ENCODE data around the gene NEURL4. TPM values are rescaled to one million over a fixed set of nuclear protein-coding genes. Genes with fewer than 3 reads are reported as not detected.

The NEURL4 gene
- total RNA-seq, 4 donors from 2014 or later = 23.3 to 69.0 (median 53.9) TPM

DNA sequence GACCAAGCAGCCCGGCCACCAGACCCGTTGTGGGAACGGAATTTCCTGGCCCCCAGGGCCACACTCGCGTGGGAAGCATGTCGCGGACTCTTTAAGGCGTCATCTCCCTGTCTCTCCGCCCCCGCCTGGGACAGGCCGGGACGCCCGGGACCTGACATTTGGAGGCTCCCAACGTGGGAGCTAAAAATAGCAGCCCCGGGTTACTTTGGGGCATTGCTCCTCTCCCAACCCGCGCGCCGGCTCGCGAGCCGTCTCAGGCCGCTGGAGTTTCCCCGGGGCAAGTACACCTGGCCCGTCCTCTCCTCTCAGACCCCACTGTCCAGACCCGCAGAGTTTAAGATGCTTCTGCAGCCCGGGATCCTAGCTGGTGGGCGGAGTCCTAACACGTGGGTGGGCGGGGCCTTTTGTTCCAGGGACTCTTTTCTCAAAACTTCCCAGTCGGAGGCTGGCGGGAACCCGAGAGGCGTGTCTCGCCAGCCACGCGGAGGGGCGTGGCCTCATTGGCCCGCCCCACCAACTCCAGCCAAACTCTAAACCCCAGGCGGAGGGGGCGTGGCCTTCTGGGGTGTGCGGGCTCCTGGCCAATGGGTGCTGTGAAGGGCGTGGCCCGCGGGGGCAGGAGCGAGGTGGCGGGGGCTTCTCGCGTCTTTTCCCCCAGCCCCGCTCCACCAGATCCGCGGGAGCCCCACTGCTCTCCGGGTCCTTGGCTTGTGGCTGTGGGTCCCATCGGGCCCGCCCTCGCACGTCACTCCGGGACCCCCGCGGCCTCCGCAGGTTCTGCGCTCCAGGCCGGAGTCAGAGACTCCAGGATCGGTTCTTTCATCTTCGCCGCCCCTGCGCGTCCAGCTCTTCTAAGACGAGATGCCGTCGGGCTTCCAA is 47.8 kb downstream of the NEURL4 start, which contains the start of gene SLC2A4:
Gene SLC2A4 (plus strand): TSS at position 645 of the 879 bp plus-strand sequence. CDS start 217 bp downstream, at position 862.
- Histone ChIP-seq H3K4me1 (peaks cover 2 to 28% (median 16%) of the 10 kb centered on the region in 4 donors), H3K4me3 (peak within 1 kb of the TSS; percentile 38 to 63 (median 55)), H3K27ac (peak within 1 kb of the TSS; percentile 48 to 83 (median 71)), H3K36me3 (no peaks in the 10 kb centered on the region), H3K9me3 (no peaks in the 10 kb centered on the region), H3K27me3 (no peaks in the 10 kb centered on the region)
- peak; percentile 89 to 97 (median 96) for DNase-seq
- TF ChIP-seq POLR2A (IDR thresholded peaks at IDR 0.05) = no peak
- TF ChIP-seq, protein P1, sequence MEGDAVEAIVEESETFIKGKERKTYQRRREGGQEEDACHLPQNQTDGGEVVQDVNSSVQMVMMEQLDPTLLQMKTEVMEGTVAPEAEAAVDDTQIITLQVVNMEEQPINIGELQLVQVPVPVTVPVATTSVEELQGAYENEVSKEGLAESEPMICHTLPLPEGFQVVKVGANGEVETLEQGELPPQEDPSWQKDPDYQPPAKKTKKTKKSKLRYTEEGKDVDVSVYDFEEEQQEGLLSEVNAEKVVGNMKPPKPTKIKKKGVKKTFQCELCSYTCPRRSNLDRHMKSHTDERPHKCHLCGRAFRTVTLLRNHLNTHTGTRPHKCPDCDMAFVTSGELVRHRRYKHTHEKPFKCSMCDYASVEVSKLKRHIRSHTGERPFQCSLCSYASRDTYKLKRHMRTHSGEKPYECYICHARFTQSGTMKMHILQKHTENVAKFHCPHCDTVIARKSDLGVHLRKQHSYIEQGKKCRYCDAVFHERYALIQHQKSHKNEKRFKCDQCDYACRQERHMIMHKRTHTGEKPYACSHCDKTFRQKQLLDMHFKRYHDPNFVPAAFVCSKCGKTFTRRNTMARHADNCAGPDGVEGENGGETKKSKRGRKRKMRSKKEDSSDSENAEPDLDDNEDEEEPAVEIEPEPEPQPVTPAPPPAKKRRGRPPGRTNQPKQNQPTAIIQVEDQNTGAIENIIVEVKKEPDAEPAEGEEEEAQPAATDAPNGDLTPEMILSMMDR (IDR thresholded peaks at IDR 0.05) = no peak

DNA sequence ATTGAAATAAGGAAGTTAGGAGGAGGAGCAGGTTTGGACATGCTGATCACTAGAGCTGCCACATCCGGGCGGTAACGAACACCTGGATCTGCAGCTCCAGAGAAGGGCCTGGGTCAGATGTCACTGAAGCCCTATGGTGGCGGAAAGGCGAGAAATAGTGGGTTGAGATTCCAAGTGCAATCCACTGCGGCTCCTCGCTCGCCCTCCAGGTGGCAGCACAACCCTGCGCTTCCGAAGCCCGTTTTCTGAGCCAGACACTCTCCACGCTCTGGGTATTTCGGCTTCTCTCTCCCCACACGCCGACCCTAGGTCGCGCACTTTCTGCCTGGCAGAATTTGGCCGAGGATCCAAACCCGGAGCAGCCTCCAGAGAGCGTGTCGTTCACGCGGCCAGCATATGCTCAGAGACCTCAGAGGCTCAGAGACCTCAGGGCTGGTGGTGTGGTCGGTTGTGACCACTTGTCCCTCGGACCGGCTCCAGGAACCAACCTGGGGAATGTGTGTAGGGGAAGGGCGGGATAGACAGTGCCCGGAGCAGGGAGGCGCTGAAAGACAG is 48.5 kb downstream of the NEURL4 start:
- Histone ChIP-seq H3K4me3 (peak overlapping the region; percentile 38 to 63 (median 55)), H3K36me3 (no peaks in the 10 kb centered on the region), H3K27ac (peak overlapping the region; percentile 48 to 83 (median 71))

DNA sequence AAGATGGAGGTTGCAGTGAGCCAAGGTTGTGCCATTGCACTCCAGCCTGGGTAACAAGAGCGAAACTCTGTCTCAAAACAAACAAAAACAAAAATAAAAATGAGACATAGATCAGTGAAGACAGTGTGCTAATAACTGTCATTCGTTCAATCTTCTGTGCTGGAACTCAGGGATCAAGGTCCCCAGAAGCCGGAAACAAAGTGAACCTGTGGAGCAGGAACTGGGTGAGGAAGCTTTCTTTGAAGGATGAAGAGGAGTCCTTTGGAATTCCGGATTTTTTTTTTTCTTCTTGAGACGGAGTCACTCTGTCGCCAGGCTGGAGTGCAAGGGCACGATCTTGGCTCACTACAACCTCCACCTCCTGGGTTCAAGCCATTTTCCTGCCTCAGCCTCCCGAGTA is 49.7 kb downstream of the NEURL4 start:
- Histone ChIP-seq H3K36me3 (no peaks in the 10 kb centered on the region), H3K4me1 (peaks cover 2 to 28% (median 16%) of the 10 kb centered on the region in 4 donors), H3K27ac (peak overlapping the region in 3 of 4 donors; percentile 45 to 83 (median 82)), H3K27me3 (no peaks in the 10 kb centered on the region), H3K4me3 (peak overlapping the region in 2 of 4 donors; percentile 61 to 63), H3K9me3 (no peaks in the 10 kb centered on the region)
- TF ChIP-seq, protein P1 (IDR thresholded peaks at IDR 0.05) = no peak
- TF ChIP-seq POLR2A (IDR thresholded peaks at IDR 0.05) = peak in 1 of 2 donors; percentile 32
- peak in 1 of 3 donors; percentile 74 for DNase-seq

More for the DNA sequence above, 48.5 kb downstream of the NEURL4 start:
- H3K9me3 ChIP-seq = no peaks in the 10 kb centered on the region
- DNase-seq = peak; percentile 79 to 93 (median 90)
- TF ChIP-seq, protein P1 (IDR thresholded peaks at IDR 0.05) = peak; percentile 92 to 98 (median 96)
- peak in 1 of 2 donors; percentile 12 for TF ChIP-seq POLR2A (IDR thresholded peaks at IDR 0.05)
- H3K4me1 ChIP-seq = peaks cover 2 to 28% (median 16%) of the 10 kb centered on the region in 4 donors
- H3K27me3 ChIP-seq = no peaks in the 10 kb centered on the region

DNA sequence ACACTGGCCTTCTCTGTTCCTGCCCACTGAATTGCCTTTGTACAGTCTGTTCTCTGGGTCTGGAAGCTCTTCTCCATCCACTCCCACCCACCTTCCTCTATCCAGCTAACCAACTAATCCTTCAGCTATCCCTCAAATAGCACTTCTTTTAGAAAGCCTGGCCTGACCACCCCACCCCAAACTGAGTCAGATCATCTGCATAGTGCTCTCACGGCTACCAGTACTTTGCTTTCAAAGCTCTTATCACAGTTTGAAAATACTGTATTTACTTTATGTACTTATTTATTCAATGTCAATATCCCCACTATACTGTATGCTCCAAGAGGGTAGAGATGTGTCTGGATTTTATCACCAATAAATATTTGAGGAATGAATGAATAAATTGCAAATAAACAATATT is 62.4 kb downstream of the NEURL4 start:
- Histone ChIP-seq H3K9me3 (no peaks in the 10 kb centered on the region), H3K27ac (peak overlapping the region in 1 of 4 donors; percentile 49), H3K4me1 (peaks cover 0 to 25% (median 8%) of the 10 kb centered on the region in 4 donors), H3K27me3 (peaks cover 0 to 7% of the 10 kb centered on the region in 2 donors), H3K36me3 (no peaks in the 10 kb centered on the region), H3K4me3 (no peak overlapping the region)
- TF ChIP-seq, protein P1 (IDR thresholded peaks at IDR 0.05) = no peak
- no peak for TF ChIP-seq POLR2A (IDR thresholded peaks at IDR 0.05)
- DNase-seq = no peak

Small RNAs within 50 kb of the gene (small RNA-seq; reads per million reads assigned to genes)
- gene AC026954.2 (0 reads per million in 2 donors), gene RF00019 (0 reads per million in 2 donors)

Other genes starting within 250 kb of the NEURL4 start
- gene CLEC10A, start 249.1 kb downstream of the NEURL4 start, total RNA-seq = 1 to 10 TPM; 1.8 to 9.9 (median 5.6) TPM
- not detected for gene ASGR2, start 214.5 kb downstream of the NEURL4 start, total RNA-seq
- 1 to 10 TPM in 1 of 4 donors, under 1 TPM in 2, not detected in 1; 0.88 to 2.5 (median 0.94) TPM for gene ASGR1, start 150.0 kb downstream of the NEURL4 start, total RNA-seq
- gene DLG4, start 109.5 kb downstream of the NEURL4 start, total RNA-seq = 10 to 100 TPM in 2 of 4 donors, 1 to 10 TPM in 2; 2.6 to 15.7 (median 9.4) TPM
- 1,000 to 10,000 TPM; 1,292 to 4,167 (median 1,553) TPM for gene ACADVL, start 109.4 kb downstream of the NEURL4 start, total RNA-seq
- gene DVL2, start 94.8 kb downstream of the NEURL4 start, total RNA-seq = 10 to 100 TPM; 42.1 to 61.9 (median 50.1) TPM
- gene PHF23, start 89.9 kb downstream of the NEURL4 start, total RNA-seq = 10 to 100 TPM; 22.2 to 38.8 (median 35.1) TPM
- 100 to 1,000 TPM; 288 to 521 (median 367) TPM for gene GABARAP, start 86.9 kb downstream of the NEURL4 start, total RNA-seq
- gene CTDNEP1, start 77.6 kb downstream of the NEURL4 start, total RNA-seq = 10 to 100 TPM; 55.3 to 86.9 (median 76.4) TPM
- gene ELP5, start 77.1 kb downstream of the NEURL4 start, total RNA-seq = 10 to 100 TPM; 15.1 to 75.1 (median 29.0) TPM
- 1,000 to 10,000 TPM in 1 of 4 donors, 100 to 1,000 TPM in 2, 10 to 100 TPM in 1; 80.0 to 1,052 (median 864) TPM for gene CLDN7, start 66.9 kb downstream of the NEURL4 start, total RNA-seq
- gene SLC2A4, start 47.6 kb downstream of the NEURL4 start, total RNA-seq = 1 to 10 TPM in 3 of 4 donors, not detected in 1; 1.1 to 7.6 (median 4.8) TPM
- 10 to 100 TPM; 20.7 to 70.0 (median 24.6) TPM for gene YBX2, start 34.7 kb downstream of the NEURL4 start, total RNA-seq
- gene EIF5A, start 21.7 kb downstream of the NEURL4 start, total RNA-seq = 100 to 1,000 TPM in 3 of 4 donors, 10 to 100 TPM in 1; 94.4 to 128 (median 120) TPM
- gene GPS2, start 14.0 kb downstream of the NEURL4 start, total RNA-seq = 100 to 1,000 TPM in 1 of 4 donors, 10 to 100 TPM in 3; 93.2 to 148 (median 94.2) TPM
- gene ACAP1, start 7.2 kb upstream of the NEURL4 start, total RNA-seq = 100 to 1,000 TPM in 1 of 4 donors, 10 to 100 TPM in 3; 15.6 to 696 (median 24.0) TPM
- 1 to 10 TPM; 2.5 to 8.9 (median 7.1) TPM for gene KCTD11, start 22.8 kb upstream of the NEURL4 start, total RNA-seq
- not detected for gene TMEM95, start 25.8 kb upstream of the NEURL4 start, total RNA-seq
- gene TNK1, start 51.8 kb upstream of the NEURL4 start, total RNA-seq = 10 to 100 TPM; 19.8 to 54.4 (median 44.4) TPM
- gene PLSCR3, start 65.2 kb upstream of the NEURL4 start, total RNA-seq = 10 to 100 TPM; 10.7 to 38.8 (median 21.9) TPM
- gene TMEM256, start 74.8 kb upstream of the NEURL4 start, total RNA-seq = 100 to 1,000 TPM in 2 of 4 donors, 10 to 100 TPM in 2; 37.1 to 334 (median 126) TPM
- 1 to 10 TPM in 3 of 4 donors, under 1 TPM in 1; 0.88 to 9.9 (median 5.8) TPM for gene NLGN2, start 78.5 kb upstream of the NEURL4 start, total RNA-seq
- gene SPEM1, start 91.0 kb upstream of the NEURL4 start, total RNA-seq = not detected
- not detected for gene SPEM2, start 96.3 kb upstream of the NEURL4 start, total RNA-seq
- not detected for gene SPEM3, start 99.5 kb upstream of the NEURL4 start, total RNA-seq
- gene TMEM102, start 106.1 kb upstream of the NEURL4 start, total RNA-seq = 10 to 100 TPM in 3 of 4 donors, 1 to 10 TPM in 1; 4.1 to 21.7 (median 17.0) TPM
- 1 to 10 TPM in 1 of 4 donors, not detected in 3; 1.0 TPM for gene FGF11, start 110.2 kb upstream of the NEURL4 start, total RNA-seq
- gene CHRNB1, start 115.7 kb upstream of the NEURL4 start, total RNA-seq = 1 to 10 TPM; 4.0 to 9.1 (median 5.8) TPM
- gene ZBTB4, start 150.3 kb upstream of the NEURL4 start, total RNA-seq = 10 to 100 TPM; 15.1 to 27.3 (median 24.5) TPM
- gene SLC35G6, start 152.1 kb upstream of the NEURL4 start, total RNA-seq = not detected
- gene POLR2A, start 155.0 kb upstream of the NEURL4 start, total RNA-seq = 100 to 1,000 TPM in 3 of 4 donors, 10 to 100 TPM in 1; 94.6 to 204 (median 157) TPM
- gene TNFSF12, start 219.7 kb upstream of the NEURL4 start, total RNA-seq = 10 to 100 TPM in 3 of 4 donors, 1 to 10 TPM in 1; 7.6 to 58.6 (median 15.2) TPM
- gene TNFSF13, start 229.4 kb upstream of the NEURL4 start, total RNA-seq = 10 to 100 TPM in 3 of 4 donors, 1 to 10 TPM in 1; 5.0 to 54.4 (median 38.7) TPM
- 10 to 100 TPM; 31.4 to 47.7 (median 43.7) TPM for gene SENP3, start 232.6 kb upstream of the NEURL4 start, total RNA-seq

All from Peyer's patch (tissue), 4 donors.